OCI-LY3 (cell line): Measurements from ENCODE around the gene UBASH3A.

Source experiments
- H2AFZ ChIP-seq: fragments of 200-600, 300-600 bp; shearing (Covaris generic); 2 replicates; pipeline ENCODE4 v1.6.0; 2014; ENCODE audit warnings: antibody characterized with exemption, low read depth, low read length
- H3K27ac ChIP-seq: fragments of 200-600, 300-600 bp; sonication (generic); 2 replicates; pipeline ENCODE4 v1.5.1; 2014; ENCODE audit warnings: mild to moderate bottlenecking, low read length, moderate library complexity, mixed read lengths
- H3K27me3 ChIP-seq: fragments of 200-600, 300-600 bp; sonication (generic); 2 replicates; pipeline ENCODE4 v1.6.1; 2014; ENCODE audit warnings: low read depth, low read length, mixed read lengths
- H3K36me3 ChIP-seq: fragments of 200-600, 300-600 bp; sonication (generic); replicated peaks from 2 replicates; pipeline ENCODE3; 2014; ENCODE audit warnings: low read depth, low read length, mixed read lengths
- H3K4me1 ChIP-seq: fragments of 300-600, 200-600 bp; sonication (generic); 2 replicates; pipeline ENCODE4 v1.6.1; 2014; ENCODE audit warnings: low read length, mixed read lengths
- H3K4me2 ChIP-seq: fragments of 200-600, 300-600 bp; sonication (generic); 2 replicates; pipeline ENCODE4 v1.6.1; 2014; ENCODE audit warnings: low read length, mixed read lengths
- H3K4me3 ChIP-seq: fragments of 300-600, 200-600 bp; sonication (generic); 2 replicates; pipeline ENCODE4 v1.5.1; 2014; ENCODE audit warnings: antibody characterized with exemption, mild to moderate bottlenecking, low read length, moderate library complexity
- H3K79me2 ChIP-seq: fragments of 300-600, 200-600 bp; shearing (Covaris generic); 2 replicates; pipeline ENCODE4 v1.6.1; 2014; ENCODE audit warnings: mild to moderate bottlenecking, low read length, mixed read lengths
- H3K9ac ChIP-seq: fragments of 300-600, 200-600 bp; shearing (Covaris generic); 2 replicates; pipeline ENCODE4 v1.6.0; 2014; ENCODE audit warnings: mild to moderate bottlenecking, low read length, moderate library complexity
- H3K9me3 ChIP-seq: fragments of 200-600, 300-600 bp; shearing (Covaris generic); 2 replicates; pipeline ENCODE4 v1.6.1; 2014; ENCODE audit warnings: low read length, mixed read lengths; ENCODE audit not compliant: insufficient read depth
- H4K20me1 ChIP-seq: fragments of 200-600, 300-600 bp; sonication (generic); 2 replicates; pipeline ENCODE4 v1.6.1; 2016; ENCODE audit warnings: low read length, mixed read lengths; ENCODE audit not compliant: insufficient read depth
- EZH2phosphoT487 ChIP-seq: fragments of 200-600 bp; shearing (Covaris generic); IDR thresholded peaks from 2 replicates; pipeline ENCODE4 v1.6.1; 2018; ENCODE audit warnings: antibody characterized with exemption, mixed run types, low read depth
- TF ChIP-seq, protein P1 (sequence below): fragments of 200-600, 300-600 bp; sonication (generic); IDR thresholded peaks from 2 replicates; pipeline ENCODE4 v1.5.1; 2014; ENCODE audit warnings: antibody characterized with exemption, low read length, low read depth

UBASH3A gene

DNA sequence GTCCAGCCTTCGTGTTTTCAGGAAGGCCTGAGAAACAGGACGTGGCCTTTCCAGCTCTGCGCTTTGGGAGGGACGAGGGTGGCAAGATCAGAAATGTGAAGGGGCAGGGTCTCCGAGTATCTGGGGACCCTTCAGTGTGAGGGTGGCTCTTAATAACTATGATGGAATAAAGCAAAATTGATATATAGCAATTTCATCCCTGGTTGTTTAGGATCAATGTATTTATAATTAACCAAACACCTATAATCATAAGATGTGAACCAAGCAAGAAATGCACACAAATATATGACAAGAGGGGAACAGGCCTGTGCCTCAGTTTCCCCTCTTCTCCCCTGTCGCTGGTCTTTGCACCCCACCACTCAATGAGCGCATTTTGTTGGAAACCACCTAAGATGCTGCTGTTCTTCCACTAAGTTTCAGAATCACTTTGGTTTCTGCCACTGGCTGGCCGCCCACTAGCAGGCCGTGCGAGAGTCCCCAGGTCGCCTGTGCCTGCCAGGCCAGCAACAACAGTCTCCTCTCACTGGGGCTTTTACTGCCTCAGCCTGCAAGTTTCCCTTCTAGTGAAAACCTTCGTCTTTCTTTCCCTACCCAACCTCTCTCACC lies 36.6 kb downstream of the UBASH3A start:
- H3K9ac ChIP-seq, result no peak overlapping the region
- no peak for TF ChIP-seq EZH2phosphoT487
- TF ChIP-seq, protein P1, sequence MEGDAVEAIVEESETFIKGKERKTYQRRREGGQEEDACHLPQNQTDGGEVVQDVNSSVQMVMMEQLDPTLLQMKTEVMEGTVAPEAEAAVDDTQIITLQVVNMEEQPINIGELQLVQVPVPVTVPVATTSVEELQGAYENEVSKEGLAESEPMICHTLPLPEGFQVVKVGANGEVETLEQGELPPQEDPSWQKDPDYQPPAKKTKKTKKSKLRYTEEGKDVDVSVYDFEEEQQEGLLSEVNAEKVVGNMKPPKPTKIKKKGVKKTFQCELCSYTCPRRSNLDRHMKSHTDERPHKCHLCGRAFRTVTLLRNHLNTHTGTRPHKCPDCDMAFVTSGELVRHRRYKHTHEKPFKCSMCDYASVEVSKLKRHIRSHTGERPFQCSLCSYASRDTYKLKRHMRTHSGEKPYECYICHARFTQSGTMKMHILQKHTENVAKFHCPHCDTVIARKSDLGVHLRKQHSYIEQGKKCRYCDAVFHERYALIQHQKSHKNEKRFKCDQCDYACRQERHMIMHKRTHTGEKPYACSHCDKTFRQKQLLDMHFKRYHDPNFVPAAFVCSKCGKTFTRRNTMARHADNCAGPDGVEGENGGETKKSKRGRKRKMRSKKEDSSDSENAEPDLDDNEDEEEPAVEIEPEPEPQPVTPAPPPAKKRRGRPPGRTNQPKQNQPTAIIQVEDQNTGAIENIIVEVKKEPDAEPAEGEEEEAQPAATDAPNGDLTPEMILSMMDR, result no peak

DNA sequence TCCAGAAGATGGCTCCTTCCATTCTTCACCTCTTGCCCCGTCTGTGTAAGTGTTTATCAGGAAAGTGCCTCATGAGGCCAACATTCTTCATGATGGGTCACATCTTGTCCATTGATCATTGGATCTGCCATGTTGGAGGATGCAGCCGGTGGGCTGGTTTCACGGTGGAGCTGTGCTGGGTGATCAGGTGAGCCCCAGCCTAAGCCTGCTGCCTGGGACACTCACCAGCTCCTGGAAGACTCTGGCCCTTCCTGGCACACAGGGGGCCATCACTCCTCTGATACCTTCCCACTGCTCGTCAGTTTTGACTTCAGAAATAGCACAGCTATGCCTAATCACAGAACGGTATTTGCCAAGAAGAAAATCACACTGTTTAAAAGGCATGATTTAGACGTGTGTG lies 38.3 kb downstream of the UBASH3A start:
- no peak for TF ChIP-seq EZH2phosphoT487
- TF ChIP-seq, protein P1, result no peak
- H3K4me2 ChIP-seq, result no peak overlapping the region
- H3K27me3 ChIP-seq, result peaks cover 2% of the 10 kb centered on the region; the same call in 1 of the 2 replicates
- H2AFZ ChIP-seq, result no peak overlapping the region
- H3K27ac ChIP-seq, result no peak overlapping the region
- no peak overlapping the region for H3K4me3 ChIP-seq
- peaks cover 4% of the 10 kb centered on the region; the same call in 1 of the 2 replicates for H3K4me1 ChIP-seq
- H4K20me1 ChIP-seq, result no peaks in the 10 kb centered on the region
- no peaks in the 10 kb centered on the region for H3K79me2 ChIP-seq
- no peak overlapping the region for H3K9ac ChIP-seq
- H3K36me3 ChIP-seq, result no peaks in the 10 kb centered on the region
- no peaks in the 10 kb centered on the region for H3K9me3 ChIP-seq

More for the DNA sequence above, 36.6 kb downstream of the UBASH3A start:
- Histone ChIP-seq H2AFZ (no peak overlapping the region), H3K4me3 (no peak overlapping the region), H3K4me1 (no peaks in the 10 kb centered on the region), H3K36me3 (no peaks in the 10 kb centered on the region), H4K20me1 (no peaks in the 10 kb centered on the region), H3K4me2 (no peak overlapping the region), H3K79me2 (no peaks in the 10 kb centered on the region), H3K27ac (no peak overlapping the region), H3K9me3 (no peaks in the 10 kb centered on the region), H3K27me3 (peaks cover 6% of the 10 kb centered on the region; the same call in 1 of the 2 replicates)

DNA sequence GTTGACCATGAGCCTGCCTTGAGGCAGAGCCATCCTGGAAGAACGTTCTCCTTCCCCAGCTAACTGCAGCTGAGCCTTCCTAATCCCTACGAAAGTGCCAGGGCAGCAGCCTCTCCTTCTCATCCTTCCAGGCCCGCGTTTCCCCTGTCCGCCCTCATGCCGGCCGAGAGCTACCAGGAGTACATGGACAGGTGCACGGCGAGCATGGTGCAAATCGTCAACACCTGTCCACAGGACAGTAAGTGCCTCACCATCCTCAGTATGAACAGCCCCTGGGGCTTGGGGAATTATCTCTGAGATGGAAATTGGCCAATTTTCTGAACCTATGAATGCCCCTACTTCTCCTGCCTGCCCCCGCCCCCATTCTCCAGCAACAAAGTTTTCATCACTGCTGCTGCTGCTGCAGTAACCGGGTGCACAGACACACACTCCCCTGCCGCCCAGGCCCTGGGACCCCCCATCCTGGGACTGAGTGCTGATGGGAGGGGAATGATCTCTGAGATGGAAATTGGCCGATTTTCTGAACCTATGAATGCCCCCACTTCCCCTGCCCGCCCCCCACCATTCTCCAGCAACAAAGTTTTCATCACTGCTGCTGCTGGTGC lies 39.6 kb downstream of the UBASH3A start:
- no peaks in the 10 kb centered on the region for H3K36me3 ChIP-seq
- H3K27me3 ChIP-seq, result no peaks in the 10 kb centered on the region
- no peaks in the 10 kb centered on the region for H3K79me2 ChIP-seq
- no peak overlapping the region for H3K4me3 ChIP-seq
- H3K4me1 ChIP-seq, result peaks cover 4% of the 10 kb centered on the region; the same call in 1 of the 2 replicates
- H3K9me3 ChIP-seq, result no peaks in the 10 kb centered on the region
- TF ChIP-seq, protein P1, result no peak
- TF ChIP-seq EZH2phosphoT487, result no peak
- H3K9ac ChIP-seq, result no peak overlapping the region
- H3K4me2 ChIP-seq, result no peak overlapping the region
- H2AFZ ChIP-seq, result no peak overlapping the region
- H4K20me1 ChIP-seq, result no peaks in the 10 kb centered on the region
- H3K27ac ChIP-seq, result no peak overlapping the region

DNA sequence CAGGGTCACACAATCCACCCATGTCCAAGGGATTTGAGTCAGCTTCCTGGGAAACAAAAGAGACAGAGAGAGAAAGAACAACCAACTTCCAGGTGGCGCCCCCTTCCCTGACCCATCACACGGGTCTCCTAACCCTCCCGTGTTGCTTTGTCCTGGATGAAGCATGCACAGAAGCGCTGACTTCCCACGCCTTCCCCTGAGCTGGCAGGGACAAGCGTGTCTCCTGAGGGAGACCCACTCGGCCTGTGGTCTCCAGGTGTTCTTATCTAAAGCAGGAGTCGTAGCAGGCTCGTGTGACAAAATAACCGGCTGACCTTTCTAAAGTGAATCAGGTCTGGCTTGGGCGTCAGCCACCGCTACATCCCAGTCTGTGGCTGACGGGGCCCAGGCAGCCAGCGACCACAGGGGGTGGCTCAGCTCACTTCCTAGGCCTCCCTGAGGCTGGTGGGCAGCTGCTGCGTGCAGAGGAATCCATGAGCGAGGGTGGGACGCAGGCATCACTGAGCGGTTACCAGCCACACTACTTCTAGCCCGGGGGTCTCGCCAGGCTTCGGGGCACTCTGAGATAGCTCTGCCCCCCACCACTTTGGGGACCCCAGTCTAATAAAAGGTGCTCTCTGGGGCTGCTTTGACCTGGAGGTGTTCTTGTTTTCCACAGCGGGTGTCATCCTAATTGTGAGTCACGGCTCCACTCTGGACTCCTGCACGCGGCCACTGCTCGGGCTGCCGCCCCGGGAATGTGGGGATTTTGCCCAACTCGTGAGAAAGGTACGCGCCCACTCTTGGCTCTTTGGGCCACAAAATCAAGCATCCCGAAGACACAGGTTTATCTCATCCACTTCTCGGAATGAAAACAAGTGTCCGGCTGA lies 40.4 kb downstream of the UBASH3A start:
- Histone ChIP-seq H3K4me1 (peaks cover 4% of the 10 kb centered on the region; the same call in 1 of the 2 replicates), H4K20me1 (no peaks in the 10 kb centered on the region), H3K27me3 (no peaks in the 10 kb centered on the region), H3K27ac (no peak overlapping the region), H3K4me3 (no peak overlapping the region), H3K9ac (no peak overlapping the region), H3K9me3 (no peaks in the 10 kb centered on the region), H3K79me2 (no peaks in the 10 kb centered on the region), H3K4me2 (no peak overlapping the region), H2AFZ (no peak overlapping the region), H3K36me3 (no peaks in the 10 kb centered on the region)
- TF ChIP-seq, protein P1, result no peak
- TF ChIP-seq EZH2phosphoT487, result no peak
